KG1 (cell line): Measurements from ENCODE around the gene HABP4.
A peak's percentile ranks its signal among the peaks of the same experiment; 100 is the strongest.

Experiments
- DNase-seq: peaks from one replicate; lab custom pipeline; 2025; lab: John Stamatoyannopoulos, UW

Gene HABP4, protein sequence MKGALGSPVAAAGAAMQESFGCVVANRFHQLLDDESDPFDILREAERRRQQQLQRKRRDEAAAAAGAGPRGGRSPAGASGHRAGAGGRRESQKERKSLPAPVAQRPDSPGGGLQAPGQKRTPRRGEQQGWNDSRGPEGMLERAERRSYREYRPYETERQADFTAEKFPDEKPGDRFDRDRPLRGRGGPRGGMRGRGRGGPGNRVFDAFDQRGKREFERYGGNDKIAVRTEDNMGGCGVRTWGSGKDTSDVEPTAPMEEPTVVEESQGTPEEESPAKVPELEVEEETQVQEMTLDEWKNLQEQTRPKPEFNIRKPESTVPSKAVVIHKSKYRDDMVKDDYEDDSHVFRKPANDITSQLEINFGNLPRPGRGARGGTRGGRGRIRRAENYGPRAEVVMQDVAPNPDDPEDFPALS

DNA sequence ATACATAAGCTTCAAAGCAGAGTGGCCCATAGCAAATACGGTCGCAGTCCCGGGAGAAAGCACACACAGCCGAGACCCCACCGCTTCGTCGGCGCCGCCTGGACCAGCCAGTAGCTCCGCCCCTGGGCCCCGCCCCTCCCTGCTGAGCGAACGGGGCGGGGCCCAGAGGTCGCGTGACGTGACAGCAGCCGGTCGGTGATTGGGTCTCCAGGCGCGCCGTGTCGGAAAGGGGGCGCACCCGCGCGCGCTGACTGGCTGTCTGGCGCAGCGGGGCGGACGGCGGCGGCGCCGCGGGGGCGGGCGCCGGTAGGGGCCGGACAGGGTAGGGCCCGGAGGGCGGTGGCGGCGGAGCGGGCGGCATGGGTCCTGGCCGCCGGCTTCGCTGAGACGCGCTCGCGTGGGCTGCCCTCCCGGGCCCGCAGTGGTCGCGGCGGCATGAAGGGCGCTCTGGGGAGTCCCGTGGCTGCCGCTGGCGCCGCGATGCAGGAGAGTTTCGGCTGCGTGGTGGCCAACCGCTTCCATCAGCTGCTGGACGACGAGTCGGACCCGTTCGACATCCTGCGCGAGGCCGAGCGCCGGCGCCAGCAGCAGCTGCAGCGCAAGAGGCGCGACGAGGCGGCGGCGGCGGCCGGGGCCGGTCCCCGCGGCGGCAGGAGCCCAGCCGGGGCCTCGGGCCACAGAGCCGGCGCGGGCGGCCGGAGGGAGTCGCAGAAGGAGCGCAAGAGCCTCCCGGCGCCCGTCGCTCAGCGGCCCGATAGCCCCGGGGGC lies at the start of gene HABP4:
Gene HABP4 (plus strand): TSS at position 325 of the 768 bp plus-strand sequence. CDS start 111 bp downstream, at position 436.
- peak; percentile 86 for DNase-seq

DNA sequence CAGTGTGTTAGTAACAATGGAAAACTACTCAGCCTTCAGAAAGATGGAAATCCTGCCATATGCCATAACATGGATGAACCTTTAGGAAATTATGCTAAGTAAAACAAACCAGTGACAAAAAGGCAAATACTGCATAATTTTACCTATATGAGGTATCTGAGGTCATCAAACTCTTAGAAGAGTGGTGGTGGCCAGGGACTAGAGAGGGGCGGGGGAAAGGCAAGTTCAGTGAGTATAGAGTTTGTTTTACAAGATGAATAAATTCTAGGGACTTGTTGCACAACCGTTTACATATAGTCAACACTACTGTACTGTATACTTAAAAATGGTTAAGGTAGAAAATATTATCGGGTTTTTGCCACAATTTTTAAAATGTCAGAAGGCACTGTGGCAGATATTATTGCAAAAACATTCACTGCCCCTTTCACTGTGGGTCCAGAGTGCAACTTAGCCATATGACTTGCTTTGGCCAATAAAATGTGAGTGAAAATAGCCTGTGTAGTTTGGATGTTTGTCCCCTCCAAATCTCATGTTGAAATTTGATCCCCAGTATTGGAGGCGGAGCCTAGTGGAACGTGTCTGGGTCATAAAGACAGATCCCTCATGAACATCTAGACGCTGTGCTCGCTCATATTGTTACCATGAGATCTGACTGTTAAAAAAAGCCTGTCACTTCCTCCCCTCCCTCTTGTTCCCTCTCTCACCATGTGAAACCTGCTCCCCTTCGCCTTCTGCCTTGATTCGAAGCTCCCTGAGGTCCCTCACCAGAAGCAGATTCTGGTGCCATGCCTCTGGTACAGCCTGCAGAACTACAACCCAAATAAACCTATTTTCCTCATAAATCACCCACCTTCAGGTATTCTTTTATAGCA lies 41.3 kb upstream of the HABP4 start:
- no peak for DNase-seq

DNA sequence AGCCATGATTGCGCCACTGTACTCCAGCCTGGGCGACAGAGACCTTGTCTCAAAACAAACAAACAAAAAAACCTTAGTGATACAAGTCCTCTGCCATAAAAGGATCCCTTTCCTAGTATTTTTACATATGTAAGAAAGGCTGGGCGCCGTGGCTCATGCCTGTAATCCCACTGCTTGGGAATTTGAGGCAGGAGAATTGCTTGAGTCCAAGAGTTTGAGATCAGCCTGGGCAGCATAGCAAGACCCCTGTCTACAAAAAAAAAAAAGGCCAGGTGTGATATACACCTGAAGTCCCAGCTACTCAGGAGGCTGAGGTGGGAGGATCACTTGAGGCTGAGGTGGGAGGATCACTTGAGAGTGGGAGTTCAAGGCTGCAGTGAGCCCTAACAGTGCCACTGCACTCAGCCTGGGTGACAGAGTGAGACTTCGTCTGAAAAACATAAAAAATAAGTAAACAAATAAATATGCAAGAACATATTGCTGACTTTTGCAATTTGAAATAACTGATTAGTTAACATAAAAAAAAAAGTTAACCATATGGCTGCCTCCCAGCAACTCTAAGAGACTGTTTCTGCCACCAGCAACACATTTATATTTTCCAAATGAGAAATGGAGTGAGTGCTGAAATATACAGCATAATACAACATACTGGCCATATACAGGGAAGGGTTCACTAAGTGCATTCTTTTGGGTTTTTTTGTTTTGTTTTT lies 38.7 kb upstream of the HABP4 start:
- no peak for DNase-seq

DNA sequence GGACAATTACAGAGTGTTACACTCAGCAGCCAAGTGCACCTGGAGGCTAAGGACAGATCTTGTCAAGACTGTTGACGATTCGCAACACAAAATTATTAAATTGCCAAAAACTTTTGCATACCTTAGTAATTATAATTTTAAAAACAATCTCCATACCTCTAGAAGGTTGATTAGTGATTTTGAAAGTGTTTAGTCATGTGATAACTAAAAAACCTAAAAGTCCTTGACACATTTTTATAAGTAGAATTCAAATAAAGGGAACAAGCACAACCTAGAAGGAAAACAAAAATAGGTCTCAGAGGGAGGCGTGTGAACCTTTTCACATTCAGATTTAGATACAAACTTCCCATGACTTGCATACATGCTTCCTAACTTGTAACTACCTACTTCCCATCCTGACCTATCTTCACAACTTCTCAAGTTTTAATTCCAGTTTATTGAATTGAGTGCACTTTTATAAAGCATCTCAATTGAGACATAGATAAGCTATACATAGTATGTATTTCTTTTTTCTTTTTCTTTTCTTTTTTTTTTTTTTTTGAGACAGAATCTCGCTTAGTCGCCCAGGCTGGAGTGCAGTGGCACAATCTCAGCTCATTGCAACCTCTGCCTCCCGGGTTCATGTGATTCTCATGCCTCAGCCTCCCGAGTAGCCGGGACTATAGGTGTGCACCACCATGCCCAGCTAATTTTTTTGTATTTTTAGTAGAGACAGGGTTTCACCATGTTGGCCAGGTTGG lies 37.6 kb upstream of the HABP4 start:
- DNase-seq, result no peak

DNA sequence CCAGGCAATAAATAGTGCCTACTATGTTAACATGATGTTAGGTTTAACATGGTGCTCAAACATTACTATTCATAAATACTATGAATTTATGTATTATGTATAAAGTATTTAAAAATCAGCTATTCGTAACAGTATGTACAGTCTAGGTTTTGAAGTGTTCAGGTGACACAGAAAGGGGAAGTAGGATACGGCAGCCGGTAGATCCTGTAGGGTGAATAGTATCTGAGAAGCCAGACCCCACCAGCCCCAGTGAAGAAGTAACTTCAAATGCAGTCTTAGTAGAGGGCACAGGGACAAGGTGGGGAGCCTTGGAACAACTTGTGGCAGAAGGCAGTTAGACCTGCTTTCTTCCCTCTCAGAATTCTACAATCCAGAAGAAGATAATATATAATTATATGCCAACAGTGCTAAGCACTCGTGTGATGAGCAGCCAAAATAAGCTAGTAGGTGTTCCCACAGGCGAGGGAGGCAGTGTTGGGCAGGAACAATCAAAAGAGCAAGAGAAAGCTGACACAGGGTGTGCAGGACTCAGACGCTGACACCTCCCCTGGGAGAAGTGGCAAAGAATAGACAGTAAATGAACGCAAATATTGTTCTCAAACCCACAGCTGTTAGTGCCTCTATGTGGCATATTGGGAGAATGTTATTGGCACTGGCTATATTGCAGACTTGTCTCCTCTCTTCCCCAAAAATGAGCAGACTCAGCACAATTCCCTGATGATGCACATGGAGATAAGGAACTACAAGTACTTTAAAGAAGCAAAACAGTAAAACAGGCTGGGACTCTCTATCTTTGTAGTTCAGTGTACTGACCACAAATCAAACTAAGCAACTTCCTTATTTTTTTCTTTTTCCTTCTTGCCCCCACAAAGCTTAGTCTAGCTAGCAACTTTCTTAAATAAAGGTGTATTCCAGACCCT lies 36.4 kb upstream of the HABP4 start:
- DNase-seq, result peak; percentile 48

DNA sequence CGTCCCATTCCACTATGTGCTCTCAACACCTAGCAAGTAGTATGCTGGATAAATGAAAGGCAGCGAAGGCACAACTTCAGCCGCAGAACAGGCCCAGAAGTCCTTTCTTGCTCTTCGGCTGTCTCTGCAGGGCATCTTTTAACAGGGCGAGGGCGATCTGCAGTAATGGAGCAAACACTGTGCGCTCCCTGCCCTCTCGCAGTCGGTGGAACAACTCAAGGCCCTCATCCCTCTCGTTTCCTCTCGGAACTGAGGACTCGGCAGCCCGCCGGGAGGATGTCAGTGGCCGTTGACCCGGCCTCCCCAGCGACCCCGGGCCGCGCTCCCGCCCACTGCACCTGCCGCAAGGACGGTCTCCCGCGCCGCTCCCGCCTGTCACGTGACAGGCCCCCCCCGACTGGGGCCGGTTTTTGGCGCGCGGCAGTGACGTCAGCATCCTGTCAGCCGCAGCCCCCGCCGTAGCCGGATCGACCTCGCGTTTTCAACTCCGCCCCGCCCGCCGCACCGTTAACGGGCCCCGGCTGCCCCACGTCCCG lies 32.9 kb upstream of the HABP4 start:
- peak; percentile 58 for DNase-seq

DNA sequence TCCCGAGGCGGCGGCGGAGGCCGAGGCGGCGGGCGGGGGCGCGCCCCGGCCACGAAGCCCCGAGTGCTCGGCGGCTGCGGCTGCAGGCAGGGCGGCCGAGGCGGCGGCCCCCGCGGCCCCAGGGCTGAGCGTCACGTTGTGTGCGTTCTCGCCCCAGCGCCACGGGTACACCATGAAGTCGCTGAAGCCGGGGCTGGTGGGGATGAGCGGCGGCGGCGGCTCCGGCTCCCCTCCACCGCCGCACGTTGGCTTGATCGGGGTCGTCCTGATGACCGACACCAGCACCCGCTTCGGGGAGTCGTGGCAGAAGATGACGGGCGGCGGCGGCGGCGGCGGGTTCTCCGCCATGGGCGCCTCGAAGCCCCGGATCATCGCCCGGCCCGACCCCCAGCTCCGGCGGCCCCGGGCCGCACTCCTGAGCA lies 32.3 kb upstream of the HABP4 start:
- DNase-seq, result no peak

DNA sequence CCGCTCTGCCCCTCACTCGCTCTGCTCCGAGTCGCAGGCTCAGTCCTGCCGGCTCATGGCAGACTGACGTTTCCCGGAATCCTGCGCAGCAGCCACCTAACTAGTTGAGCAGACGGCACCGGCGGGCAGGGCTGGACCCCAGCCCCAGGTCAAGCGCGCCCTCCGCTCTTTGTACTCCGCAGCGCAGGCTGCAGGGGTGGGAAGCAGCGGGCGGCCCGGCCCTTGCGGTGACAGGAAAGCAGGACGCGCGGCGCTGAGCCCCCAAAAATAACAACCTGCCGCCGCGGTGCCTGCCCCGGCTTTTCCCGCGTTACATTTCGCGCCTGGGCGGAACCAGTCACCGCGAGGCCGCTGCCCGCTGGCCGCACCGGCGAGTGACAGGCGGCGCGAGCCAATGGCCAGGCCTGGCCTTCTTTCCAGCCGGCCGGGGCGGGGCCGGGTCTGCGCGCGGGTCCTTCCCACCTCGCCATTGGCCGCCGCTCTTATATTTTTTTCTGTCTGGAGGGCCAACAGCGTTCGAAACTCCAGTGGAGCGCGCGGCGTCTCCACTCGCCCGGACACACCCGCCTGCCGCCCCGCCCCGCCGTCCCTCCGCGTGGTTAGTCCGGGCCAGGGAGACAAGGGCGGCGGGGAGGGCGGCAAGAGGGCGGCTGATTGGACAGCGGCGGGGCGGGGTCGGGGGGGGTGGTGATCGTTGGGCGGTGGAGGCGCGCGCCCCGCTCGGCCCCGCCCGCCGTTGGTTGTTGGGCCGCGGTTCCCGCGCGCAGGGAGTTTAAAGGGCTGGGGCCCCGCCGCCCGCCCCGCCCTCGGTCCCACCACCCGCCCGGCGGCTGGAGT lies 31.7 kb upstream of the HABP4 start, which contains the start of gene ZNF367:
Gene ZNF367 (minus strand): TSS at position 288 of the 837 bp plus-strand sequence. CDS start 338 bp downstream, outside the sequence.
- peak; percentile 93 for DNase-seq

DNA sequence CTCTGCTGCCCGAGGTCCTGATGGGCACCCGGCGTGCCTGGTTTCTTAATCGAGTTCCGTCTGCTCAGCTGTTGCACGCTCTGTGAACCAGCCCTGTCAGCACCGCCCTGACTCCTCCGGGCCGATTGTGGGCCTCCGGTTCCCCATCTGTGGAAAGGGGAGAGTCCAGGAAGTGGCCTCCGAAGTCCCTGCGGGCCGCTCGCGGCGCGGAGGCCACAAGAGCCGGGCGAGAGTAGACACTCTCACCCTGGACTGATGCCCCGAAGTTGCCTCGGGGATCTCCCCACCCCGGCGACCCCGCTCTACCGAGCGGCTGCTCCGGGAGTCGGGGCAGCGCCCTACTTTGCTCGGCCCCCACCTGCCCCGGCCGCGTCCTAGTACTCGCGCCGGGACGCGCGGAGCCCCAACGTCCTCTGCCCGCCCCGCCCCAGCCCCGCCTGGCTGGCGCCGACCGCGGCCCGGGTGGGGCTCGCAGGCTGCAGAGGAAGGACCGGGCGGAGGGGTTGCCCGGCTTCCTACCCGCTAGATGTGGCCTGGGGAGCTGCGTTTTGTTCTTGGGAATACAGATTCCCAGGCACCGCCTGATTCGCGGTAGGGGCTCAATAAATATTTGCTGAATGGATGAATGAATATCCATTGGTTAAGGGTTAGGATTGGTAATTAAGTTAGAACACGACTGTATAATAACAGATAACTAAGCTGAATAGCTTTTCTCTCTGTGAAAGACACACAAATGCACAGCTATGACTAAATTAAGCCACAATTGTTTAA lies 30.9 kb upstream of the HABP4 start:
- DNase-seq, result peak; percentile 62

DNA sequence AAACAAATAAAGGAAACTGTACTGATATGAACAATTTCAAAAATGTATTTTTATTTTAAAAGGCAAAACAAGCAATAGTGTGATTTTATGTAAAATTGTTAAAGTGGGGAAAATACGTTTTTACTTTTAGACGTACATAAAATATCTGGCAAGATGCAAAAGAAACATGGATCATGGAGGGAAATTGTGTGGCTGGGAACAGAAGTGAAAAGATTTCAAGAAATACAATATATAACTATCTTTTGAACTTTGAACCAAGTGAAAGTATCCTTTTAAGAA lies 30.3 kb upstream of the HABP4 start:
- DNase-seq, result no peak

DNA sequence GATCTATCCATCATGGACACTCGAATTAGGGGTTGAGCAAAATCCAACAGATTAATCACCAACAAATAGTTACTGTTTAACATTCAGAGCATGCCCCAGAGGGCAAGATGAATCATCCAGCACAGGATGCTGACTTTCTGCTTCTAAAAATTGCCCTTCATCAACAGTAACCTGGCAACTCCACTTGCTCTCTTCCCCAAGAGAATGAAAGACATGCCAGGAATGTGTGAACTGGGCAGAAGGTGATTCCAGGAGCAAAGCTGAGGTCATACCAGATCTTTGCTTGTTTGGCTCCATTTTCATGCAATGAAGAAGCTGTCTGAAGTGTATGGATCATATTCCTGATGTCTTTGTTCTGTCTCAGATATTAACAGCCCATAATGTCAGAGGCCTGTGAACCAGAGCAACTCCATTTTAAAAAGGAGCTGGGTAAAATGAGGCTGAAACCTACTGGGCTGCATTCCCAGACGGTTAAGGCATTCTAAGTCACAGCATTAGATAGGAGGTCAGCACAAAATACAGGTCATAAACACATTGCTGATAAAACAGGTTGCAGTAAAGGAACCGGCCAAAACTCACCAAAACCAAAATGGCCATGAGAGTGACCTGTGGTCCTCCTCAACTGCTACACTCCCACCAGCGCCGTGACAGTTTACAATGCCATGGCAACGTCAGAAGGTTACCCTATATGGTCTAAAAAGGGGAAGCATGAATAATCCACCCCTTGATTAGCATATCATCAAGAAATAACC lies 29.3 kb upstream of the HABP4 start:
- DNase-seq, result peak; percentile 21

DNA sequence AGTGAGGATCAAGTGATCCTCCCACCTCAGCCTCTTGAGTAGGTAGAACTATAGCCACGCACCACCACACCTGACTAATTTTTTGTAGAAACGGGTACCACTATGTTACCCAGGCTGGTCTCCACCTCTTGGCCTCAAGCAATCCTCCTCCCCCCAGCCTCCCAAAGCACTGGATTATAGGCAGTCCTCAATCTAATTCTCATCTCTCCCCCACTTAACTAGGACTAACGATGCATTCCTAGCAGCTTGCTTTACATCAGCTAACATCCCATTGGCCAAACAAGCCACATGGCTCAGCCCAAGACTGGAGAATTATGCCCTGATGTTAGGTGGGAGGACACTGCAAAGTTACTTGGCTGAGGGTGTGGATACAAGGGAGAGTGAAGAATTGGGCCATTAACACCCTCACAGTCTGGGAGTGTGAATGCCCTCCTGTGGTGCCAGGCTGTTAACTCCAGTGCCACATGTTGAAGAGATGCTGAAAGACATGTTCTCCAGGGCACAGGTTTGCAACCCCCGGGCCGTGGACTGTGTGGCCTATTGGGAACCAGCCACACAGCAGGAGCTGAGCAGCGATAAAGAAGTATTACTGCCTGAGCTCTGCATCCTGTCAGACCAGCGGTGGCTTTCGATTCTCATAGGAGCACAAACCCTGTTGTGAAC lies 26.5 kb upstream of the HABP4 start:
- no peak for DNase-seq

DNA sequence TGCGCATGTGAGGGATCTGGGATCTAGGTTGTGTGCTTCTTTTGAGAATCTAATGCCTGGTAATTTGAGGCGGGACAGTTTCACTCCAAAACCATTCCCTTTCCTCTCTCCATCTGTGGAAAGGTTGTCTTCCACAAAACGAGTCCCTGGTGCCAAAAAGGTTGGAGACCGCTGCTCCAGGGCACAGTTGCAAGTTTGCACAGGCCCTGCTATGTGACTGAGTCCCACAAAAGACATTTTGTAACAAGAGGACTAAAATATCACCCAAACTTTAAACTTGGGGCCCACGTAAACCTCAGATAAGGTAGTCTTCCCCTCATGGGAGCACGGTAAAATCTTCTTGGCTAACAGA lies 26.0 kb upstream of the HABP4 start:
- no peak for DNase-seq

DNA sequence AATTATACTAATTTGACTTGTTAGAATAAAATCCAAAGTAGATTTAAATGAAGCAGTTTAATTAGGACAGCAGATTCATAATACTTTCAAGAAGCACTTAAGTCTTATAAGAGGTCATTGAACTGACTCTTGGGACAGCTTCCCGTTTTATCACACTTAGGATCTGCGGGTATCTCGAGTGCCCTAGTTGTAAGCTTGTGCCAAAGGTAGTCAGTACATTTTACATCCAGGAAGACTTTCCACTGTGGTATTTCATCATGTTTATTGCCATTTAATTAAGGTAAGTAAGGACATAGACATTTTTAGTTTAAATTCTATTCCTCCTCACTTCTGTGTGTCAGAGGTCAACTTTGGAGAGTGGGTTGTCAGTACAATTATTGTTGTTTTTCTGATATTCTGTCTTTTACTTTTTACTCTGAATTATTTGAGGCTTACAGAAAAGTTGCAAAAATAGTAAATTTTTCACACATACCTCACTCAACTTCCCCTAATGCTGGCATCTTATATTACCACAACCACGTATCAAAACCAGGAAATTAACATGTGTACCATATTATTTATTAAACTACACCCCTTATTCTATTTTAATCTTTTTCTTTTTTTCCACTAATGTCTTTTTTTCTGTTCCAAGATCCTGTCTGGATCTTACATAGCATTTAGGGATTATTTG lies 24.3 kb upstream of the HABP4 start:
- DNase-seq, result no peak

DNA sequence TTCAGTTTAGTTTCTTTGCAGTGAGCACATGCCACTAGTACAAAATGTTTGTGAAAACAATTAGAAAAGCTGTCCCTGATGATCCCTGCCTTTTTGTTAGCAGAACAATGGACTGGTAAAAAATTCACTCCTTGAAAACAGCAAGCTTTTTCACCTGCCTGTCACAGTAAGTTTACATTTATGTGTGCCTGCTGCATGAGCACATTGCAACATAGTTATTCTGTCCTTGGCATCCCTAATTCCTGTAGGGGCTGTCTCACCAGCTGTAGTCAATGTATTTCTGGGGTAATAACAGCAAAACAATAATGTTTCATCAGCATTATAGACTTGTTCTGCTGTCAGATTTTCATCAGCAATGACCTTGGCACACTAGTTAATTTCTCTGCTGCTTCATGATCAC lies 20.2 kb upstream of the HABP4 start:
- DNase-seq, result no peak

DNA sequence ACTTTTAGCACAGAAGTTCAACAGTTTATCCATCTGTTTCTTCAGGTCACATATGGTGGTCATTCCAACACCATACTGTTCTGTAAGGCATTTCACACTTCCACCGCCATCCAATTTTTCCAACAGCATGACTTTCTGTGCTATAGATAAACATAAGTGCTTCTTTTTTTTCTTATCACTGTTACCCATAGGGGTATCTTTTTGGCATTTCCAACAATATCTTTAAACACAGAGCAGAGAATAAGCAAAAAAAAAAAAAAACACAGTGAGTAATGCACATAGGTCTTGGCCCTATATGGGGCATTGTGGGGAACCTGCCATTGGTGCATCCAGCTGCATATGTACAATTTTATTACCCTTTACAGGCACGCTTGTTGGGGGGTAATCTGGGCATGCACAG lies 19.6 kb upstream of the HABP4 start:
- no peak for DNase-seq
